HL-60 (cell line): ENCODE data around the gene SLC38A9.

ENCODE experiments used
- CTCF ChIP-seq: IDR thresholded peaks from one replicate; pipeline ENCODE4 v1.5.1; 2011; ENCODE audit warnings: low read length, control low read depth, inconsistent platforms; ENCODE audit not compliant: insufficient read depth
- GABPA ChIP-seq: IDR thresholded peaks from 2 replicates; pipeline ENCODE4 v1.6.1; 2012; ENCODE audit warnings: low read depth
- POLR2AphosphoS5 ChIP-seq: IDR thresholded peaks from 2 replicates; pipeline ENCODE4 v1.6.1; 2012; ENCODE audit warnings: low read depth
- REST ChIP-seq: IDR thresholded peaks from 2 replicates; pipeline ENCODE4 v1.6.1; 2012; ENCODE audit warnings: low read depth; ENCODE audit not compliant: insufficient replicate concordance

GRCh38 chr5:55701462-55702103, 10.5 kb downstream of the SLC38A9 start:
- TF ChIP-seq CTCF (no peak), POLR2AphosphoS5 (no peak), GABPA (no peak), REST (no peak)
